ENCODE results near the gene HTR7.
"Not testable (repeated sequence)": the region's sequence is repeated elsewhere in the genome, so short reads cannot be mapped to it uniquely, and the experiment has no call there.

The HTR7 gene

DNA sequence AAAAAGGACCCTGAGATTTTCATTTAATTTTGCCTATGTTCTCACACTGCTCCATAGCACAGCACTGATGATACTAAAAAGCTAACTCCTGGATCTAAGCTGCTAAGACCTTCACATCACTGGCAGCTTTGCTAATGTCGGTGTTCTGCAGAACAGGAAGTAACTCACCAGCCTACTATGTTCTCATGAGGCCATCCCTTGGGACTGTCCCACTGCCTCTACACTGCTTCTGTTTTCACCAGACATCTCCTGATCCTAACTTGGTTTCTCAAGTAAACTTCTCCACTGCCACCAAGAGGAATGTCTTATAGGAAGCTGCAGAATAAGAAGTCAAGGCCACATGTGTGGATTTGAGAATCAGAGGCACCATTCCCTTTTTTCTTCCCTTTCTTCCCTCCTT, 15.1 kb downstream of the HTR7 start:
- Histone ChIP-seq H3K79me2 (ENCODE audit: insufficient read depth, low read depth) (no peaks in the 10 kb centered on the region), H4K20me1 (ENCODE audit: insufficient read depth) (no peaks in the 10 kb centered on the region), H3K27ac (no peak overlapping the region), H2AFZ (ENCODE audit: low read depth) (no peak overlapping the region), H3K4me3 (IDR thresholded peaks at IDR 0.05; ENCODE audit: insufficient read depth, low read depth, low read length) (no peak overlapping the region), H3K27me3 (ENCODE audit: insufficient read depth, low read depth) (no peaks in the 10 kb centered on the region), H3K9ac (no peak overlapping the region), H3K4me2 (no peak overlapping the region), H3K36me3 (ENCODE audit: insufficient read depth) (no peaks in the 10 kb centered on the region), H3K4me1 (ENCODE audit: low read depth, poor library complexity, severe bottlenecking) (no peaks in the 10 kb centered on the region)
- TF ChIP-seq, protein P1, sequence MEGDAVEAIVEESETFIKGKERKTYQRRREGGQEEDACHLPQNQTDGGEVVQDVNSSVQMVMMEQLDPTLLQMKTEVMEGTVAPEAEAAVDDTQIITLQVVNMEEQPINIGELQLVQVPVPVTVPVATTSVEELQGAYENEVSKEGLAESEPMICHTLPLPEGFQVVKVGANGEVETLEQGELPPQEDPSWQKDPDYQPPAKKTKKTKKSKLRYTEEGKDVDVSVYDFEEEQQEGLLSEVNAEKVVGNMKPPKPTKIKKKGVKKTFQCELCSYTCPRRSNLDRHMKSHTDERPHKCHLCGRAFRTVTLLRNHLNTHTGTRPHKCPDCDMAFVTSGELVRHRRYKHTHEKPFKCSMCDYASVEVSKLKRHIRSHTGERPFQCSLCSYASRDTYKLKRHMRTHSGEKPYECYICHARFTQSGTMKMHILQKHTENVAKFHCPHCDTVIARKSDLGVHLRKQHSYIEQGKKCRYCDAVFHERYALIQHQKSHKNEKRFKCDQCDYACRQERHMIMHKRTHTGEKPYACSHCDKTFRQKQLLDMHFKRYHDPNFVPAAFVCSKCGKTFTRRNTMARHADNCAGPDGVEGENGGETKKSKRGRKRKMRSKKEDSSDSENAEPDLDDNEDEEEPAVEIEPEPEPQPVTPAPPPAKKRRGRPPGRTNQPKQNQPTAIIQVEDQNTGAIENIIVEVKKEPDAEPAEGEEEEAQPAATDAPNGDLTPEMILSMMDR (conservative IDR thresholded peaks at IDR 0.05; ENCODE audit: low read depth, low read length): no peak

DNA sequence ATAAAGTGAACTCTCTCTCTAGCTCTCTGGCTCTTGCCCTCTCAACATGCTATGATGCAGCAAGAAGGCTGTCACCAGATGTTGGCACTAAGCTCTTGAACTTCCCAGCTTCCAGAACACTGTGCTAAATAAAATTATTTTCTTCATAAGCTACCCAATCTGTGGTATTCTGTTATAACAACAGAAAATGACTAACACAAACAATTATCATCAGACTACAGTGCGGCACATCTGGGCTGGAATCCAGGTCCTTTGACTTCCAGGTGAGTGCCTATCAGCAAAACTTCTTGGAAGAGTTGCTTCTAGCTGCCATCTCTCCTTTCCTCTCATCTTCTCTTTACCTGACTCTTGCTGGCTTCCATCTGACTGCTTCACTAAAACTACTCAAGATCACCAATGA, 20.4 kb downstream of the HTR7 start:
- no peak overlapping the region for H2AFZ ChIP-seq (ENCODE audit: low read depth)
- no peaks in the 10 kb centered on the region for H3K36me3 ChIP-seq (ENCODE audit: insufficient read depth)
- H3K79me2 ChIP-seq (ENCODE audit: insufficient read depth, low read depth): no peaks in the 10 kb centered on the region
- H3K4me1 ChIP-seq (ENCODE audit: low read depth, poor library complexity, severe bottlenecking): no peaks in the 10 kb centered on the region
- TF ChIP-seq, protein P1 (conservative IDR thresholded peaks at IDR 0.05; ENCODE audit: low read depth, low read length): no peak
- H4K20me1 ChIP-seq (ENCODE audit: insufficient read depth): no peaks in the 10 kb centered on the region
- H3K4me3 ChIP-seq (IDR thresholded peaks at IDR 0.05; ENCODE audit: insufficient read depth, low read depth, low read length): no peak overlapping the region
- H3K27me3 ChIP-seq (ENCODE audit: insufficient read depth, low read depth): no peaks in the 10 kb centered on the region
- H3K27ac ChIP-seq: no peak overlapping the region
- H3K9ac ChIP-seq: no peak overlapping the region
- no peak overlapping the region for H3K4me2 ChIP-seq

DNA sequence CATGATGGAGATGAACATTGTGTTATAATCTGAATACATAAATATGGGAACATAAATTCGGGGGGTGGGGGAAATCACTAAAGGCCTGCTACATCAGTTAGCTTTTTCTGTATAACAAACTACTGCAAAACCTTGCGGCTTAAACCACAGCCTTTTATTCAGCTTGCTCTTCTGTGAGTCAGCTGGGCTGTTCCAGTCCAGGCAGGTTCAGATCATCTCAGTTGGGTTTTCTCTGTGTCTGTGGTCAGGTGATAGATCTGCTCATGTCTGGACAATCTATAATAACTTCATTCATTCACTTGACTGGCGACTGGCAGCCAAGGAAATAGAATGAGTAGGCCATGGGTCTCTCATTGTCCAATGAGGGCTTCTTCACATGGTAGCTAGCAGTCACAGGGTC, 23.5 kb downstream of the HTR7 start:
- Histone ChIP-seq H4K20me1 (ENCODE audit: insufficient read depth) (no peaks in the 10 kb centered on the region), H3K4me2 (no peak overlapping the region), H3K27ac (no peak overlapping the region), H3K9ac (no peak overlapping the region), H3K27me3 (ENCODE audit: insufficient read depth, low read depth) (no peaks in the 10 kb centered on the region), H3K36me3 (ENCODE audit: insufficient read depth) (no peaks in the 10 kb centered on the region), H3K4me3 (IDR thresholded peaks at IDR 0.05; ENCODE audit: insufficient read depth, low read depth, low read length) (no peak overlapping the region), H2AFZ (ENCODE audit: low read depth) (no peak overlapping the region), H3K79me2 (ENCODE audit: insufficient read depth, low read depth) (no peaks in the 10 kb centered on the region), H3K4me1 (ENCODE audit: low read depth, poor library complexity, severe bottlenecking) (no peaks in the 10 kb centered on the region)
- TF ChIP-seq, protein P1 (conservative IDR thresholded peaks at IDR 0.05; ENCODE audit: low read depth, low read length): no peak

DNA sequence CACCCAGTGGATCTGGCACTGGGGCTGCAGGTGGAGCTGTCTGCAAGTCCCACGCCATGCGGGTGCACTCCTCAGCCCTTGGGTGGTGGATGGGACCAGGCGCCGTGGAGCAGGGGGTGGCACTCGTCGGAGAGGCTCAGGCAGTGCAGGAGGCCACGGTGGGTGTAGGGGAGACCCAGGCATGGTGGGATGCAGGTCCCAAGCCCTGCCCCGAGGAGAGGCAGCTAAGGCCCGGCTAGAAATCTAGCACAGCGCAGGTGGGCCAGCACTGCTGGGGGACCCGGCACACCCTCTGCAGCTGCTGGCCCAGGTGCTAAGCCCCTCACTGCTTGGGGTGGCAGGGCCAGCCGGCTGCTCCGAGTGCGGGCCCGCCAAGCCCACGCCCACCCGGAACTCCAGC, 25.7 kb downstream of the HTR7 start:
- no peaks in the 10 kb centered on the region for H3K4me1 ChIP-seq (ENCODE audit: low read depth, poor library complexity, severe bottlenecking)
- no peak overlapping the region for H2AFZ ChIP-seq (ENCODE audit: low read depth)
- H3K27ac ChIP-seq: no peak overlapping the region
- TF ChIP-seq, protein P1 (conservative IDR thresholded peaks at IDR 0.05; ENCODE audit: low read depth, low read length): no peak
- H4K20me1 ChIP-seq (ENCODE audit: insufficient read depth): no peaks in the 10 kb centered on the region
- no peaks in the 10 kb centered on the region for H3K27me3 ChIP-seq (ENCODE audit: insufficient read depth, low read depth)
- no peak overlapping the region for H3K9ac ChIP-seq
- H3K4me2 ChIP-seq: no peak overlapping the region
- H3K79me2 ChIP-seq (ENCODE audit: insufficient read depth, low read depth): no peaks in the 10 kb centered on the region
- no peaks in the 10 kb centered on the region for H3K36me3 ChIP-seq (ENCODE audit: insufficient read depth)
- no peak overlapping the region for H3K4me3 ChIP-seq (IDR thresholded peaks at IDR 0.05; ENCODE audit: insufficient read depth, low read depth, low read length)

DNA sequence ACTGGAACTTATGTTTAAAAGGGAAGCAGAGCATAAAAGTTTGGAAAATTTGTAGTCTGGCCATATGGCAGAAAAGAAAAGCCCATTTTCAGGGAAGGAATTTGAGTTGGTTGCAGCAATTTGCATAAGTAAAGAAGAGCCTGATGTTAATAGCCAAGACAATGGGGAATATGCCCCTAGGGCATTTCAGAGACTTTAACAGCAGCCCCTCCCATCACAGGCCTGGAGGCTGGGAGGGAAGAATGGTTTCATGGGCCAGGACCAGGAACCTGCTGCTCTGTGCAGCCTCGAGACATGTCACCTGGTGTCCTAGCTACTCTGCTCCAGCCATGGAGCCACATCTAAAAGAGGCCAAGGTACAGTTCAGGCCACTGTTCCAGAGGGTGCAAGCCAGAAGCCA, 35.3 kb downstream of the HTR7 start:
- TF ChIP-seq, protein P1 (conservative IDR thresholded peaks at IDR 0.05; ENCODE audit: low read depth, low read length): no peak
- no peaks in the 10 kb centered on the region for H3K4me1 ChIP-seq (ENCODE audit: low read depth, poor library complexity, severe bottlenecking)

DNA sequence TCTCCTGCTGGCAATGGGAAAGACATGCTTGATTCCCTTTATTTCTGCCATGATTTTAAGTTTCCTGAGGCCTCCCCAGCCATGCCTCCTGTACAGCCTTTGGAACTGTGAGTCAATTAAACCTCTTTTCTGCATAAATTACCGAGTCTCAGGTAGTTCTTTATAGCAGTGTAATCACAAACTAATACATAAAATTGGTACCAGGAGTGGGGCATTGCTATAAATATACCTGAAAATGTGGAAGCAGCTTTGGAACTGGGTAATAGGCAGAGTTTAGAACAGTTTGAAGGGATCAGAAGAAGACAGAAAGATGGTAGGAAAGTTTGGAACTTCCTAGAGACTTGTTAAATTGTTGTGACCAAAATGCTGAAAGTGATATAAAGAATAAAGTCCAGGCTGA, 36.0 kb downstream of the HTR7 start:
- H2AFZ ChIP-seq (ENCODE audit: low read depth); H3K9ac ChIP-seq; H4K20me1 ChIP-seq (ENCODE audit: insufficient read depth); H3K4me2 ChIP-seq; H3K36me3 ChIP-seq (ENCODE audit: insufficient read depth); H3K27ac ChIP-seq; H3K79me2 ChIP-seq (ENCODE audit: insufficient read depth, low read depth); H3K27me3 ChIP-seq (ENCODE audit: insufficient read depth, low read depth); H3K4me3 ChIP-seq (IDR thresholded peaks at IDR 0.05; ENCODE audit: insufficient read depth, low read depth, low read length); H3K4me1 ChIP-seq (ENCODE audit: low read depth, poor library complexity, severe bottlenecking): not testable (repeated sequence)

More for the DNA sequence above, 35.3 kb downstream of the HTR7 start:
- H3K36me3 ChIP-seq (ENCODE audit: insufficient read depth): no peaks in the 10 kb centered on the region
- H3K9ac ChIP-seq: no peak overlapping the region
- no peaks in the 10 kb centered on the region for H4K20me1 ChIP-seq (ENCODE audit: insufficient read depth)
- no peak overlapping the region for H3K4me3 ChIP-seq (IDR thresholded peaks at IDR 0.05; ENCODE audit: insufficient read depth, low read depth, low read length)
- H2AFZ ChIP-seq (ENCODE audit: low read depth): no peak overlapping the region
- no peaks in the 10 kb centered on the region for H3K27me3 ChIP-seq (ENCODE audit: insufficient read depth, low read depth)
- H3K27ac ChIP-seq: no peak overlapping the region
- H3K4me2 ChIP-seq: no peak overlapping the region
- H3K79me2 ChIP-seq (ENCODE audit: insufficient read depth, low read depth): no peaks in the 10 kb centered on the region
